RWPE1 (cell line): ENCODE results near the gene PCGF3.

Source experiments
- CTCF ChIA-PET: fragments of 350-600 bp; sonication (Branson Sonifier 250); formaldehyde crosslinking; extraction: SDS; loops from one replicate; lab custom pipeline; 2021; lab: Yijun Ruan, JAX
- POLR2A ChIA-PET: fragments of 400-600 bp; formaldehyde crosslinking; extraction: SDS; loops from one replicate; lab custom pipeline; 2020; ENCODE audit warnings: antibody characterized with exemption; ENCODE audit not compliant: low non-redundant PET; lab: Yijun Ruan, JAX
- DNase-seq: peaks from one replicate; pipeline ENCODE4 v3.0.0; 2012; ENCODE audit warnings: low spot score
- H3K27ac ChIP-seq: fragments of 450-650 bp; 2 replicates; pipeline ENCODE4 v1.5.1; 2017
- TF ChIP-seq, protein P1 (sequence below): fragments of 450-650 bp; conservative IDR thresholded peaks from 2 replicates; pipeline ENCODE4 v1.5.1; 2017; ENCODE audit warnings: low read depth, mild to moderate bottlenecking

Gene PCGF3

GRCh38 chr4:676871-677235, 28.8 kb upstream of the PCGF3 start:
- ChIA-PET POLR2A (no interaction called here), CTCF (no interaction called here)
- no peak for DNase-seq

GRCh38 chr4:677431-678293, 28.0 kb upstream of the PCGF3 start:
- ChIA-PET POLR2A (no interaction called here), CTCF (no interaction called here)
- DNase-seq = peak; percentile 48
- TF ChIP-seq, protein P1, sequence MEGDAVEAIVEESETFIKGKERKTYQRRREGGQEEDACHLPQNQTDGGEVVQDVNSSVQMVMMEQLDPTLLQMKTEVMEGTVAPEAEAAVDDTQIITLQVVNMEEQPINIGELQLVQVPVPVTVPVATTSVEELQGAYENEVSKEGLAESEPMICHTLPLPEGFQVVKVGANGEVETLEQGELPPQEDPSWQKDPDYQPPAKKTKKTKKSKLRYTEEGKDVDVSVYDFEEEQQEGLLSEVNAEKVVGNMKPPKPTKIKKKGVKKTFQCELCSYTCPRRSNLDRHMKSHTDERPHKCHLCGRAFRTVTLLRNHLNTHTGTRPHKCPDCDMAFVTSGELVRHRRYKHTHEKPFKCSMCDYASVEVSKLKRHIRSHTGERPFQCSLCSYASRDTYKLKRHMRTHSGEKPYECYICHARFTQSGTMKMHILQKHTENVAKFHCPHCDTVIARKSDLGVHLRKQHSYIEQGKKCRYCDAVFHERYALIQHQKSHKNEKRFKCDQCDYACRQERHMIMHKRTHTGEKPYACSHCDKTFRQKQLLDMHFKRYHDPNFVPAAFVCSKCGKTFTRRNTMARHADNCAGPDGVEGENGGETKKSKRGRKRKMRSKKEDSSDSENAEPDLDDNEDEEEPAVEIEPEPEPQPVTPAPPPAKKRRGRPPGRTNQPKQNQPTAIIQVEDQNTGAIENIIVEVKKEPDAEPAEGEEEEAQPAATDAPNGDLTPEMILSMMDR = no peak
- peak overlapping the region; percentile 83 for H3K27ac ChIP-seq

More at GRCh38 chr4:676871-677235, 28.8 kb upstream of the PCGF3 start:
- H3K27ac ChIP-seq = peak overlapping the region; percentile 83
- TF ChIP-seq, protein P1 = no peak

GRCh38 chr4:678331-679103, 27.1 kb upstream of the PCGF3 start:
- TF ChIP-seq, protein P1 = no peak
- peak overlapping the region; percentile 83 for H3K27ac ChIP-seq
- DNase-seq = no peak
- CTCF ChIA-PET = no interaction called here
- POLR2A ChIA-PET = no interaction called here

- peak overlapping the region; percentile 83 for H3K27ac ChIP-seq
- CTCF ChIA-PET = no interaction called here
- no peak for DNase-seq
- TF ChIP-seq, protein P1 = no peak
- POLR2A ChIA-PET = no interaction called here
These were observed 26.5 kb upstream of the PCGF3 start for GRCh38 chr4:679104-679481.

GRCh38 chr4:679629-680028, 26.0 kb upstream of the PCGF3 start:
- no peak for DNase-seq
- CTCF ChIA-PET = no interaction called here
- POLR2A ChIA-PET = interaction anchor here (0.6 kb wide), 1 partner anchor 1037 kb away, joined by 3 read pairs; no protein-coding TSS in a partner anchor
- TF ChIP-seq, protein P1 = no peak
- H3K27ac ChIP-seq = peak overlapping the region; percentile 24

- DNase-seq = no peak
- ChIA-PET POLR2A (interaction anchor here (0.6 kb wide), 1 partner anchor 1037 kb away, joined by 3 read pairs; no protein-coding TSS in a partner anchor), CTCF (no interaction called here)
- peak overlapping the region; percentile 24 for H3K27ac ChIP-seq
- TF ChIP-seq, protein P1 = no peak
These were observed 25.5 kb upstream of the PCGF3 start for GRCh38 chr4:680091-680490.
